Smooth muscle cell of the umbilical artery (primary cell): ENCODE measurements around the gene ANO8. TPM values are rescaled to one million over a fixed set of nuclear protein-coding genes. Genes with fewer than 3 reads are reported as not detected.

Experiments
- total RNA-seq: library from RNA; depleted of rRNA; stranded (reverse); fragments of >200 nt; gene quantifications from 2 replicates; pipeline ENCODE4 v1.2.3, GENCODE V29; 2014

ANO8 gene
- 4.5 and 7.6 TPM in 2 replicates for total RNA-seq

GRCh38 chr19:17334414-17335409, at the start of gene ANO8:
ANO8 (minus strand) TSS chr19:17334855; CDS start chr19:17334670, 185 bp downstream.

GRCh38 chr19:17376935-17377600, 42.4 kb upstream of the ANO8 start, which contains the start of gene PLVAP:
PLVAP (minus strand) TSS chr19:17377342; CDS start chr19:17377288, 54 bp downstream.

GRCh38 chr19:17336872-17337674, 2.4 kb upstream of the ANO8 start, which contains the start of gene GTPBP3:
GTPBP3 (plus strand) TSS chr19:17337553; CDS start chr19:17337612, 59 bp downstream.

GRCh38 chr19:17309198-17309964, 25.3 kb downstream of the ANO8 start, which contains the start of gene DDA1:
DDA1 (plus strand) TSS chr19:17309563; CDS start chr19:17309655, 92 bp downstream.

GRCh38 chr19:17305517-17306284, 29.0 kb downstream of the ANO8 start, which contains the start of gene MRPL34:
MRPL34 (plus strand) TSS chr19:17305872; CDS start chr19:17305893, 21 bp downstream.

GRCh38 chr19:17303167-17303939, 31.3 kb downstream of the ANO8 start, which contains the start of gene ABHD8:
ABHD8 (minus strand) TSS chr19:17303425; CDS start chr19:17301616, 1,809 bp downstream.

GRCh38 chr19:17281391-17282304, 53.0 kb downstream of the ANO8 start, which contains the start of gene ANKLE1:
ANKLE1 (plus strand) TSS chr19:17281901; CDS start chr19:17281921, 20 bp downstream.

Other genes with a start within 250 kb of the ANO8 start
- 16.6 and 19.0 TPM in 2 replicates for gene USE1, start 119.5 kb downstream of the ANO8 start, total RNA-seq
- gene OCEL1, start 108.6 kb downstream of the ANO8 start, total RNA-seq, result 4.3 and 5.3 TPM in 2 replicates
- 44.4 and 54.9 TPM in 2 replicates for gene NR2F6, start 88.9 kb downstream of the ANO8 start, total RNA-seq
- gene USHBP1, start 70.1 kb downstream of the ANO8 start, total RNA-seq, result 0.05 TPM in 1 of 2 replicates, not detected in the other
- 75.2 and 78.1 TPM in 2 replicates for gene BABAM1, start 67.4 kb downstream of the ANO8 start, total RNA-seq
- 0.51 and 0.59 TPM in 2 replicates for gene ANKLE1, start 53.0 kb downstream of the ANO8 start, total RNA-seq
- gene ABHD8, start 31.4 kb downstream of the ANO8 start, total RNA-seq, result 11.6 and 14.0 TPM in 2 replicates
- 21.4 and 23.2 TPM in 2 replicates for gene MRPL34, start 29.0 kb downstream of the ANO8 start, total RNA-seq
- 27.3 and 37.1 TPM in 2 replicates for gene DDA1, start 25.3 kb downstream of the ANO8 start, total RNA-seq
- gene GTPBP3, start 2.7 kb upstream of the ANO8 start, total RNA-seq, result 17.2 and 17.4 TPM in 2 replicates
- gene PLVAP, start 42.5 kb upstream of the ANO8 start, total RNA-seq, result not detected in 2 replicates
- gene CCDC194, start 59.3 kb upstream of the ANO8 start, total RNA-seq, result not detected in 2 replicates
- 0.92 and 4.5 TPM in 2 replicates for gene BST2, start 70.8 kb upstream of the ANO8 start, total RNA-seq
- gene MVB12A, start 85.2 kb upstream of the ANO8 start, total RNA-seq, result 32.3 and 41.0 TPM in 2 replicates
- gene TMEM221, start 113.8 kb upstream of the ANO8 start, total RNA-seq, result under 0.01 TPM in 1 of 2 replicates, not detected in the other
- gene NXNL1, start 126.1 kb upstream of the ANO8 start, total RNA-seq, result not detected in 2 replicates
- 17.4 and 17.8 TPM in 2 replicates for gene SLC27A1, start 135.7 kb upstream of the ANO8 start, total RNA-seq
- gene PGLS, start 176.8 kb upstream of the ANO8 start, total RNA-seq, result 55.5 and 55.7 TPM in 2 replicates
- 140 and 222 TPM in 2 replicates for gene COLGALT1, start 220.8 kb upstream of the ANO8 start, total RNA-seq